ENCODE data around the gene FITM1. TPM values are rescaled to one million over a fixed set of nuclear protein-coding genes. Genes with fewer than 3 reads are reported as not detected.

FITM1 gene
- total and polyA plus RNA-seq, 12 donors: 77.0 to 247 (median 131) TPM

DNA sequence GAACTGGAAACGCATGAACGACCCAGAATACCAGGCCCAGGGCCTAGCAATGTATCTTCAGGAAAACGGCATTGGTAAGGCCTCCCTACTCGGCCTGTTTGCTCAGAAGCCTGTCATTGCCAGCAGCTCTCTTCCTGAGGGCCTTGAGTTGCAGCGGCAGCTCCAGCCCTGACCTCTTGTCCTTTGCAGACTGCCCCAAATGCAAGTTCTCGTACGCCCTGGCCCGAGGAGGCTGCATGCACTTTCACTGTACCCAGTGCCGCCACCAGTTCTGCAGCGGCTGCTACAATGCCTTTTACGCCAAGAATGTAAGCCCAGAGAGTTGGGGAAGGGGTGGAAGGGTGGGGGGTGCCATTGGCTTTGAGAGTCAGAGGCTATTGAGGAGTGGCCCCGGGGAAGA lies 26.9 kb downstream of the FITM1 start:
- whole genome bisulfite sequencing, 2 donors: 91 to 92% methylated on average over 12 of the region's 12 CpGs
- no peaks in the 10 kb centered on the region for H3K9me3 ChIP-seq
- no peak for ATAC-seq
- H3K36me3 ChIP-seq: peaks cover 0 to 88% (median 52%) of the 10 kb centered on the region in 9 donors
- H3K4me1 ChIP-seq: peaks cover 5 to 20% (median 12%) of the 10 kb centered on the region in 9 donors
- H3K4me3 ChIP-seq: no peak overlapping the region
- TF ChIP-seq, protein P1, sequence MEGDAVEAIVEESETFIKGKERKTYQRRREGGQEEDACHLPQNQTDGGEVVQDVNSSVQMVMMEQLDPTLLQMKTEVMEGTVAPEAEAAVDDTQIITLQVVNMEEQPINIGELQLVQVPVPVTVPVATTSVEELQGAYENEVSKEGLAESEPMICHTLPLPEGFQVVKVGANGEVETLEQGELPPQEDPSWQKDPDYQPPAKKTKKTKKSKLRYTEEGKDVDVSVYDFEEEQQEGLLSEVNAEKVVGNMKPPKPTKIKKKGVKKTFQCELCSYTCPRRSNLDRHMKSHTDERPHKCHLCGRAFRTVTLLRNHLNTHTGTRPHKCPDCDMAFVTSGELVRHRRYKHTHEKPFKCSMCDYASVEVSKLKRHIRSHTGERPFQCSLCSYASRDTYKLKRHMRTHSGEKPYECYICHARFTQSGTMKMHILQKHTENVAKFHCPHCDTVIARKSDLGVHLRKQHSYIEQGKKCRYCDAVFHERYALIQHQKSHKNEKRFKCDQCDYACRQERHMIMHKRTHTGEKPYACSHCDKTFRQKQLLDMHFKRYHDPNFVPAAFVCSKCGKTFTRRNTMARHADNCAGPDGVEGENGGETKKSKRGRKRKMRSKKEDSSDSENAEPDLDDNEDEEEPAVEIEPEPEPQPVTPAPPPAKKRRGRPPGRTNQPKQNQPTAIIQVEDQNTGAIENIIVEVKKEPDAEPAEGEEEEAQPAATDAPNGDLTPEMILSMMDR (IDR thresholded peaks at IDR 0.05): no peak
- no peak overlapping the region for H3K27ac ChIP-seq
- intact Hi-C loops (cut with DNase I): no loop called here
- H3K27me3 ChIP-seq: no peaks in the 10 kb centered on the region
- DNase-seq: no peak

DNA sequence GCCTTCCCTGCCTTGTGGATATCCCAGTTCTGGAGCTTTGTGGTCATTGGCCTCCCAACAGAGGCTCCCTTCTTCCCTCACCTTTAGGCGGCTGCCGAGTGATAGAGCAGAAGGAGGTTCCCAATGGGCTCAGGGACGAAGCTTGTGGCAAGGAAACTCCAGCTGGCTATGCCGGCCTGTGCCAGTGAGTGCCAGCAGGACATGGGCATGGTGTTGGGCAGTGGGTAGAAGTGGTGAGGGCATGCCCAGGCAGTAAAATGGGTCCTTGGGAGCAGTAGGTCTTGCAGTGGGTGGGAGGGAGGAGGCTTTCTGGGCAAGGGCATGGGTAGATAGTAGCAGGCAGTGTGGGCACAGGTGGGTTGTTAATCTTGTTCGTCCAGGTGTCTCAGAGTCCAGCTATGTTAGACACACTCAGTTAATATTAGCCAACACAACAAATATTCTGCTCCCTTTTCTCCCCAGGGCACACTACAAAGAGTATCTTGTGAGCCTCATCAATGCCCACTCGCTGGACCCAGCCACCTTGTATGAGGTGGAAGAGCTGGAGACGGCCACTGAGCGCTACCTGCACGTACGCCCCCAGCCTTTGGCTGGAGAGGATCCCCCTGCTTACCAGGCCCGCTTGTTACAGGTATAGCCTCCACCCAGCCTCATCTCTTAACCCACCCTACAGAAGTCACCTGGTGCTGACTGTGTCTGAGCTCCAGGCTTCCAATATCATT lies 29.5 kb downstream of the FITM1 start:
- Histone ChIP-seq H3K4me3 (no peak overlapping the region), H3K27ac (peak overlapping the region; percentile 92 to 100 (median 96)), H3K27me3 (no peaks in the 10 kb centered on the region), H3K36me3 (peaks cover under 1 to 88% (median 57%) of the 10 kb centered on the region in 9 donors), H3K9me3 (no peaks in the 10 kb centered on the region), H3K4me1 (peaks cover 9 to 42% (median 27%) of the 10 kb centered on the region in 9 donors)
- TF ChIP-seq, protein P1 (IDR thresholded peaks at IDR 0.05): no peak
- DNase-seq (no peak), ATAC-seq (peak in 1 of 8 donors; percentile 10)
- WGBS, 2 donors: 91 to 94% methylated on average over 11 of the region's 11 CpGs
- intact Hi-C loops (cut with DNase I): loop anchor here in 2 of 10 donors (2.0 to 5.0 kb wide), 3 partner anchors 13 to 101 kb away; partner anchors contain the start of genes DCAF11 (in 1 of the 2), NRL (in 1 of the 2), PSME2 (in 1 of the 2) and RNF31 (in 1 of the 2)

DNA sequence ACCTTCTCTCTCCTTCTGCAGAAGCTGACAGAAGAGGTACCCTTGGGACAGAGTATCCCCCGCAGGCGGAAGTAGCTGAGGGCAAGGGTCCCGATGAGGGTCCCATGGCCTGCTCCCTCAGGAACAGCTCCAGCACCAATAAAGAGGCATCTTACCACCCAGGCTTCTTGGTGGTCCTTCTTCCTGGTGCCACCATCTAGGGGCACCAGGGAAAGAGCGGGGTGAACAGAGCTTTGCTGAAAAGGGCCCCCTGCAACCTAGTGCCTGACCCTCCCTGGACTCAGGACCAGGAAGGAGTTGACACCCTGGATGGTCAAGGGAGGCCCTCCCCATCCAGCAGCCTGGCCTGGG lies 30.0 kb downstream of the FITM1 start:
- Histone ChIP-seq H3K27me3 (no peaks in the 10 kb centered on the region), H3K36me3 (peaks cover 6 to 88% (median 57%) of the 10 kb centered on the region in 9 donors), H3K4me3 (peak overlapping the region in 2 of 10 donors; percentile 63 to 89), H3K4me1 (peaks cover 9 to 44% (median 27%) of the 10 kb centered on the region in 9 donors), H3K9me3 (no peaks in the 10 kb centered on the region), H3K27ac (peak overlapping the region; percentile 92 to 100 (median 96))
- 87 to 89% methylated on average over 4 of the region's 4 CpGs for WGBS, 2 donors
- intact Hi-C loops (cut with DNase I): loop anchor here in 2 of 10 donors (2.0 to 5.0 kb wide), 3 partner anchors 14 to 102 kb away; partner anchors contain the start of genes DCAF11 (in 1 of the 2), NRL (in 1 of the 2), PSME2 (in 1 of the 2) and RNF31 (in 1 of the 2)
- ATAC-seq: peak in 1 of 8 donors; percentile 18
- no peak for DNase-seq
- TF ChIP-seq, protein P1 (IDR thresholded peaks at IDR 0.05): no peak

DNA sequence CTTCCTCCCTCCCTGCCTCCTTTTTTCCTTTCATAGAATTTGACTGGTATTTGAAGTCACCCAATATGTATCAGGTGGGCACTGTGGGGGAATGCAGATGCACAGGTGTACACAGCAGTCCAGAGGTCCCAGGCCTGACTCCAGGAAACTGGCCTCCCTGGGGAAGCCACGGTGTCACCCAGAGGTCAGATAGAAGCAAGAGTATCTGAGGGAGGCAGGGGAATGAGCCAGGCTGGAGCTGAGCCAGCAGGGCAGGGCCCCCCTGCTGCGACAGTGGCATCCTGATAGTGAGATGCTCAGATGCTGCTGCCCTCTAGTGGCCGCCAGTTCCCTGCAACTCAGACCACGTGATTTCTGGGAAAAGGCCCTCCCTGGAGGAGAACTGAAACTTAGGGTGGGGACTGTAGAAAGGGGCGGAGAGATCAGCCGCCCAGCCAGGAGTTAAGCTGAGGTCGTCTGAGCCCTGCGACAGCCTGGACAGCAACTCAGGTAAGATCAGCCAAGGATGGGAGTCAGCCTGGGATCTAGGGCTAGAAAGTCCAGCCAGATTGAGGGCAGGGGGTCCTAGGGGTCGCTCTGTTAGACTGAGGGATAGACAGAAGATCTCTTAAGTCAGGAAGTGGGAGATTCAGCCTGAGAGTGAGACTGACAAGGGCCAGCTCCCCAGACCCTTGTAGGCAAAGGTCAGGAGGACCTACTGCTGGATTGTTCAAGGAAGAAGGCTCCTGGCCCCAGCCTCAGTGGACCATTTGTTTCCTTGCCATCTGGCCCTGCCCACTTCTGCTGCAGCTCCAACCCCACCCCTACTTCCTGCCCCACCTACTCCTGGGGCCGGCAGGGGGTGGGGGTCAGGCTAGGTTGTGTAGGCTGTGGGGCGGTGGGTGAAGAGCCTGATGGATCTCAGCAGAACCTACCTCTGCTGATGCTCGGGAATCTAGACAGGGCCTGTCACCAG lies 30.7 kb downstream of the FITM1 start, which contains the start of gene IRF9:
IRF9 (plus strand) TSS at position 416 of the 955 bp plus-strand sequence. CDS start 880 bp downstream, outside the sequence.
- DNase-seq: peak; percentile 96 to 97
- H3K4me1 ChIP-seq: peaks cover 9 to 50% (median 27%) of the 10 kb centered on the region in 9 donors
- H3K27me3 ChIP-seq: no peaks in the 10 kb centered on the region
- TF ChIP-seq, protein P1 (IDR thresholded peaks at IDR 0.05): peak; percentile 90 to 98 (median 92)
- 2 to 3% methylated on average over 12 of the region's 12 CpGs for WGBS, 2 donors
- H3K36me3 ChIP-seq: peaks cover 10 to 88% (median 56%) of the 10 kb centered on the region in 9 donors
- peak within 1 kb of the TSS; percentile 50 to 89 (median 66) for H3K4me3 ChIP-seq
- intact Hi-C loops (cut with DNase I): loop anchor here in 2 of 10 donors (2.0 to 5.0 kb wide), 3 partner anchors 14 to 102 kb away; partner anchors contain the start of genes DCAF11 (in 1 of the 2), NRL (in 1 of the 2), PSME2 (in 1 of the 2) and RNF31 (in 1 of the 2)
- peak within 1 kb of the TSS; percentile 92 to 100 (median 96) for H3K27ac ChIP-seq
- peak; percentile 89 to 97 (median 96) for ATAC-seq
- H3K9me3 ChIP-seq: no peaks in the 10 kb centered on the region
